WTC11 (cell line): ENCODE measurements around the gene SLC25A45. TPM values are rescaled to one million over a fixed set of nuclear protein-coding genes. Genes with fewer than 3 reads are reported as not detected.

Source experiments
- ATAC-seq: fragments of 200-7000 bp; cut with Tn5 transposase; 2 replicates; pipeline ENCODE4 v1.10.0; 2021; ENCODE audit warnings: mild to moderate bottlenecking, moderate library complexity
- CTCF ChIA-PET: fragments of 300-600 bp; sonication (Branson Sonifier 250); formaldehyde crosslinking; loops from one replicate; lab custom pipeline; 2021; ENCODE audit warnings: antibody characterized with exemption; lab: Charles Lee
- POLR2A ChIA-PET: fragments of 350-600 bp; sonication (Branson Sonifier 250); formaldehyde crosslinking; loops from one replicate; lab custom pipeline; 2021; ENCODE audit warnings: antibody characterized with exemption; lab: Charles Lee
- DNase-seq: peaks from one replicate; pipeline ENCODE4 v3.0.0; 2021; ENCODE audit warnings: low spot score
- H3K27ac Mint-ChIP-seq: 2 replicates; pipeline ENCODE4 v1.8.0; 2021; ENCODE audit warnings: mixed read lengths
- H3K27me3 Mint-ChIP-seq: 2 replicates; pipeline ENCODE4 v1.8.0; 2021; ENCODE audit warnings: low read depth, mild to moderate bottlenecking, moderate library complexity, mixed read lengths
- H3K36me3 Mint-ChIP-seq: 2 replicates; pipeline ENCODE4 v1.8.0; 2021; ENCODE audit warnings: mixed read lengths
- H3K4me1 Mint-ChIP-seq: 2 replicates; pipeline ENCODE4 v1.8.0; 2022; ENCODE audit warnings: mixed read lengths
- H3K4me3 Mint-ChIP-seq: 2 replicates; pipeline ENCODE4 v1.8.0; 2021; ENCODE audit warnings: mild to moderate bottlenecking, moderate library complexity, mixed read lengths
- H3K9me3 Mint-ChIP-seq: 2 replicates; pipeline ENCODE4 v1.8.0; 2021; ENCODE audit warnings: mixed read lengths
- ATF2 ChIP-seq: sonication (generic); formaldehyde crosslinking; IDR thresholded peaks from 2 replicates; pipeline ENCODE4 v1.8.1; 2022; ENCODE audit warnings: low read depth, missing genetic modification reagents, borderline replicate concordance
- ESRRA ChIP-seq: sonication (generic); formaldehyde crosslinking; IDR thresholded peaks from 2 replicates; pipeline ENCODE4 v1.8.1; 2022; ENCODE audit warnings: mild to moderate bottlenecking, missing genetic modification reagents, borderline replicate concordance
- ETV6 ChIP-seq: sonication (generic); formaldehyde crosslinking; IDR thresholded peaks from 2 replicates; pipeline ENCODE4 v1.8.1; 2022; ENCODE audit warnings: mild to moderate bottlenecking, missing genetic modification reagents
- GABPB1 ChIP-seq: sonication (generic); formaldehyde crosslinking; IDR thresholded peaks from 2 replicates; pipeline ENCODE4 v1.8.1; 2023; ENCODE audit warnings: mild to moderate bottlenecking, missing genetic modification reagents
- IRF1 ChIP-seq: sonication (generic); formaldehyde crosslinking; IDR thresholded peaks from 2 replicates; pipeline ENCODE4 v1.8.0; 2023; ENCODE audit warnings: missing genetic modification reagents
- NFATC4 ChIP-seq: fragments of 250-450 bp; sonication (Bioruptor Pico); IDR thresholded peaks from 2 replicates; pipeline ENCODE4 v1.9.0; 2021; ENCODE audit warnings: mild to moderate bottlenecking
- RORB ChIP-seq: fragments of 250-450 bp; sonication (Bioruptor Pico); IDR thresholded peaks from 2 replicates; pipeline ENCODE4 v1.9.0; 2021; ENCODE audit warnings: mild to moderate bottlenecking
- ZBTB21 ChIP-seq: sonication (generic); formaldehyde crosslinking; IDR thresholded peaks from 2 replicates; pipeline ENCODE4 v1.8.1; 2023; ENCODE audit warnings: mild to moderate bottlenecking, missing genetic modification reagents, borderline replicate concordance
- ZMAT4 ChIP-seq: fragments of 250-450 bp; sonication (Bioruptor Pico); IDR thresholded peaks from 2 replicates; pipeline ENCODE4 v1.9.0; 2021; ENCODE audit warnings: mild to moderate bottlenecking
- ZNF121 ChIP-seq: sonication (generic); formaldehyde crosslinking; IDR thresholded peaks from 2 replicates; pipeline ENCODE4 v1.8.0; 2023; ENCODE audit warnings: missing genetic modification reagents
- ZNF317 ChIP-seq: sonication (generic); formaldehyde crosslinking; IDR thresholded peaks from 2 replicates; pipeline ENCODE4 v1.8.1; 2023; ENCODE audit warnings: low read depth, mild to moderate bottlenecking, moderate library complexity, missing genetic modification reagents, borderline replicate concordance
- ZNF423 ChIP-seq: fragments of 250-450 bp; sonication (Bioruptor Pico); IDR thresholded peaks from 2 replicates; pipeline ENCODE4 v2.1.2; 2022; ENCODE audit warnings: mild to moderate bottlenecking, moderate library complexity
- ZNF671 ChIP-seq: fragments of 250-450 bp; sonication (Bioruptor Pico); IDR thresholded peaks from 2 replicates; pipeline ENCODE4 v1.8.0; 2021; ENCODE audit warnings: mild to moderate bottlenecking
- total RNA-seq: library from RNA; stranded (reverse); gene quantifications from 3 replicates; pipeline ENCODE4 v1.2.3, GENCODE V29; 2021
- TF ChIP-seq, protein P1 (sequence below): sonication (generic); formaldehyde crosslinking; IDR thresholded peaks from 2 replicates; pipeline ENCODE4 v1.8.1; 2023; ENCODE audit warnings: mild to moderate bottlenecking, moderate library complexity, missing genetic modification reagents
- TF ChIP-seq, protein P2 (sequence below): sonication (generic); formaldehyde crosslinking; IDR thresholded peaks from 2 replicates; pipeline ENCODE4 v1.8.0; 2023; ENCODE audit warnings: missing genetic modification reagents, mild to moderate bottlenecking, borderline replicate concordance
- TF ChIP-seq, protein P3 (sequence below): sonication (generic); formaldehyde crosslinking; IDR thresholded peaks from 2 replicates; pipeline ENCODE4 v1.8.0; 2022; ENCODE audit warnings: missing genetic modification reagents
- TF ChIP-seq, protein P4 (sequence below): sonication (generic); formaldehyde crosslinking; IDR thresholded peaks from 2 replicates; pipeline ENCODE4 v1.8.1; 2023; ENCODE audit warnings: mild to moderate bottlenecking, missing genetic modification reagents, borderline replicate concordance
- TF ChIP-seq, protein P5 (sequence below): sonication (generic); formaldehyde crosslinking; IDR thresholded peaks from 2 replicates; pipeline ENCODE4 v1.8.0; 2022; ENCODE audit warnings: mild to moderate bottlenecking, missing genetic modification reagents

Gene SLC25A45
- total RNA-seq, 1 experiment from 2014 or later = 1.7 TPM

- Mint-ChIP-seq H3K27me3 (no peaks in the 10 kb centered on the region), H3K36me3 (no peaks in the 10 kb centered on the region), H3K4me3 (peak overlapping the region; percentile 26; the same call in 1 of the 2 replicates), H3K27ac (peak overlapping the region; percentile 46), H3K4me1 (peaks cover 75% of the 10 kb centered on the region), H3K9me3 (no peaks in the 10 kb centered on the region)
- ATAC-seq = no peak
- ChIA-PET CTCF (interaction anchor here (1.1 kb wide), 1 partner anchor 12 kb away, joined by 4 read pairs; no protein-coding TSS in a partner anchor), POLR2A (no interaction called here)
- no peak for DNase-seq
- TF ChIP-seq GABPB1 (no peak), ATF2 (CRISPR knock-in tag) (no peak), NFATC4 (CRISPR knock-in tag) (no peak), ZNF317 (no peak), ESRRA (CRISPR knock-in tag) (no peak), ZNF671 (CRISPR knock-in tag) (no peak), ZNF423 (CRISPR knock-in tag) (no peak), RORB (CRISPR knock-in tag) (no peak), ZNF121 (no peak), ETV6 (no peak), IRF1 (no peak), ZMAT4 (CRISPR knock-in tag) (no peak), ZBTB21 (CRISPR knock-in tag) (no peak)
- TF ChIP-seq, protein P1, sequence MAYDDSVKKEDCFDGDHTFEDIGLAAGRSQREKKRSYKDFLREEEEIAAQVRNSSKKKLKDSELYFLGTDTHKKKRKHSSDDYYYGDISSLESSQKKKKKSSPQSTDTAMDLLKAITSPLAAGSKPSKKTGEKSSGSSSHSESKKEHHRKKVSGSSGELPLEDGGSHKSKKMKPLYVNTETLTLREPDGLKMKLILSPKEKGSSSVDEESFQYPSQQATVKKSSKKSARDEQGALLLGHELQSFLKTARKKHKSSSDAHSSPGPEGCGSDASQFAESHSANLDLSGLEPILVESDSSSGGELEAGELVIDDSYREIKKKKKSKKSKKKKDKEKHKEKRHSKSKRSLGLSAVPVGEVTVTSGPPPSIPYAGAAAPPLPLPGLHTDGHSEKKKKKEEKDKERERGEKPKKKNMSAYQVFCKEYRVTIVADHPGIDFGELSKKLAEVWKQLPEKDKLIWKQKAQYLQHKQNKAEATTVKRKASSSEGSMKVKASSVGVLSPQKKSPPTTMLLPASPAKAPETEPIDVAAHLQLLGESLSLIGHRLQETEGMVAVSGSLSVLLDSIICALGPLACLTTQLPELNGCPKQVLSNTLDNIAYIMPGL (CRISPR knock-in tag) = no peak
- TF ChIP-seq, protein P2, sequence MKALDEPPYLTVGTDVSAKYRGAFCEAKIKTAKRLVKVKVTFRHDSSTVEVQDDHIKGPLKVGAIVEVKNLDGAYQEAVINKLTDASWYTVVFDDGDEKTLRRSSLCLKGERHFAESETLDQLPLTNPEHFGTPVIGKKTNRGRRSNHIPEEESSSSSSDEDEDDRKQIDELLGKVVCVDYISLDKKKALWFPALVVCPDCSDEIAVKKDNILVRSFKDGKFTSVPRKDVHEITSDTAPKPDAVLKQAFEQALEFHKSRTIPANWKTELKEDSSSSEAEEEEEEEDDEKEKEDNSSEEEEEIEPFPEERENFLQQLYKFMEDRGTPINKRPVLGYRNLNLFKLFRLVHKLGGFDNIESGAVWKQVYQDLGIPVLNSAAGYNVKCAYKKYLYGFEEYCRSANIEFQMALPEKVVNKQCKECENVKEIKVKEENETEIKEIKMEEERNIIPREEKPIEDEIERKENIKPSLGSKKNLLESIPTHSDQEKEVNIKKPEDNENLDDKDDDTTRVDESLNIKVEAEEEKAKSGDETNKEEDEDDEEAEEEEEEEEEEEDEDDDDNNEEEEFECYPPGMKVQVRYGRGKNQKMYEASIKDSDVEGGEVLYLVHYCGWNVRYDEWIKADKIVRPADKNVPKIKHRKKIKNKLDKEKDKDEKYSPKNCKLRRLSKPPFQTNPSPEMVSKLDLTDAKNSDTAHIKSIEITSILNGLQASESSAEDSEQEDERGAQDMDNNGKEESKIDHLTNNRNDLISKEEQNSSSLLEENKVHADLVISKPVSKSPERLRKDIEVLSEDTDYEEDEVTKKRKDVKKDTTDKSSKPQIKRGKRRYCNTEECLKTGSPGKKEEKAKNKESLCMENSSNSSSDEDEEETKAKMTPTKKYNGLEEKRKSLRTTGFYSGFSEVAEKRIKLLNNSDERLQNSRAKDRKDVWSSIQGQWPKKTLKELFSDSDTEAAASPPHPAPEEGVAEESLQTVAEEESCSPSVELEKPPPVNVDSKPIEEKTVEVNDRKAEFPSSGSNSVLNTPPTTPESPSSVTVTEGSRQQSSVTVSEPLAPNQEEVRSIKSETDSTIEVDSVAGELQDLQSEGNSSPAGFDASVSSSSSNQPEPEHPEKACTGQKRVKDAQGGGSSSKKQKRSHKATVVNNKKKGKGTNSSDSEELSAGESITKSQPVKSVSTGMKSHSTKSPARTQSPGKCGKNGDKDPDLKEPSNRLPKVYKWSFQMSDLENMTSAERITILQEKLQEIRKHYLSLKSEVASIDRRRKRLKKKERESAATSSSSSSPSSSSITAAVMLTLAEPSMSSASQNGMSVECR (CRISPR knock-in tag) = no peak
- TF ChIP-seq, protein P3, sequence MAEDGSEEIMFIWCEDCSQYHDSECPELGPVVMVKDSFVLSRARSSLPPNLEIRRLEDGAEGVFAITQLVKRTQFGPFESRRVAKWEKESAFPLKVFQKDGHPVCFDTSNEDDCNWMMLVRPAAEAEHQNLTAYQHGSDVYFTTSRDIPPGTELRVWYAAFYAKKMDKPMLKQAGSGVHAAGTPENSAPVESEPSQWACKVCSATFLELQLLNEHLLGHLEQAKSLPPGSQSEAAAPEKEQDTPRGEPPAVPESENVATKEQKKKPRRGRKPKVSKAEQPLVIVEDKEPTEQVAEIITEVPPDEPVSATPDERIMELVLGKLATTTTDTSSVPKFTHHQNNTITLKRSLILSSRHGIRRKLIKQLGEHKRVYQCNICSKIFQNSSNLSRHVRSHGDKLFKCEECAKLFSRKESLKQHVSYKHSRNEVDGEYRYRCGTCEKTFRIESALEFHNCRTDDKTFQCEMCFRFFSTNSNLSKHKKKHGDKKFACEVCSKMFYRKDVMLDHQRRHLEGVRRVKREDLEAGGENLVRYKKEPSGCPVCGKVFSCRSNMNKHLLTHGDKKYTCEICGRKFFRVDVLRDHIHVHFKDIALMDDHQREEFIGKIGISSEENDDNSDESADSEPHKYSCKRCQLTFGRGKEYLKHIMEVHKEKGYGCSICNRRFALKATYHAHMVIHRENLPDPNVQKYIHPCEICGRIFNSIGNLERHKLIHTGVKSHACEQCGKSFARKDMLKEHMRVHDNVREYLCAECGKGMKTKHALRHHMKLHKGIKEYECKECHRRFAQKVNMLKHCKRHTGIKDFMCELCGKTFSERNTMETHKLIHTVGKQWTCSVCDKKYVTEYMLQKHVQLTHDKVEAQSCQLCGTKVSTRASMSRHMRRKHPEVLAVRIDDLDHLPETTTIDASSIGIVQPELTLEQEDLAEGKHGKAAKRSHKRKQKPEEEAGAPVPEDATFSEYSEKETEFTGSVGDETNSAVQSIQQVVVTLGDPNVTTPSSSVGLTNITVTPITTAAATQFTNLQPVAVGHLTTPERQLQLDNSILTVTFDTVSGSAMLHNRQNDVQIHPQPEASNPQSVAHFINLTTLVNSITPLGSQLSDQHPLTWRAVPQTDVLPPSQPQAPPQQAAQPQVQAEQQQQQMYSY (CRISPR knock-in tag) = no peak
- TF ChIP-seq, protein P4, sequence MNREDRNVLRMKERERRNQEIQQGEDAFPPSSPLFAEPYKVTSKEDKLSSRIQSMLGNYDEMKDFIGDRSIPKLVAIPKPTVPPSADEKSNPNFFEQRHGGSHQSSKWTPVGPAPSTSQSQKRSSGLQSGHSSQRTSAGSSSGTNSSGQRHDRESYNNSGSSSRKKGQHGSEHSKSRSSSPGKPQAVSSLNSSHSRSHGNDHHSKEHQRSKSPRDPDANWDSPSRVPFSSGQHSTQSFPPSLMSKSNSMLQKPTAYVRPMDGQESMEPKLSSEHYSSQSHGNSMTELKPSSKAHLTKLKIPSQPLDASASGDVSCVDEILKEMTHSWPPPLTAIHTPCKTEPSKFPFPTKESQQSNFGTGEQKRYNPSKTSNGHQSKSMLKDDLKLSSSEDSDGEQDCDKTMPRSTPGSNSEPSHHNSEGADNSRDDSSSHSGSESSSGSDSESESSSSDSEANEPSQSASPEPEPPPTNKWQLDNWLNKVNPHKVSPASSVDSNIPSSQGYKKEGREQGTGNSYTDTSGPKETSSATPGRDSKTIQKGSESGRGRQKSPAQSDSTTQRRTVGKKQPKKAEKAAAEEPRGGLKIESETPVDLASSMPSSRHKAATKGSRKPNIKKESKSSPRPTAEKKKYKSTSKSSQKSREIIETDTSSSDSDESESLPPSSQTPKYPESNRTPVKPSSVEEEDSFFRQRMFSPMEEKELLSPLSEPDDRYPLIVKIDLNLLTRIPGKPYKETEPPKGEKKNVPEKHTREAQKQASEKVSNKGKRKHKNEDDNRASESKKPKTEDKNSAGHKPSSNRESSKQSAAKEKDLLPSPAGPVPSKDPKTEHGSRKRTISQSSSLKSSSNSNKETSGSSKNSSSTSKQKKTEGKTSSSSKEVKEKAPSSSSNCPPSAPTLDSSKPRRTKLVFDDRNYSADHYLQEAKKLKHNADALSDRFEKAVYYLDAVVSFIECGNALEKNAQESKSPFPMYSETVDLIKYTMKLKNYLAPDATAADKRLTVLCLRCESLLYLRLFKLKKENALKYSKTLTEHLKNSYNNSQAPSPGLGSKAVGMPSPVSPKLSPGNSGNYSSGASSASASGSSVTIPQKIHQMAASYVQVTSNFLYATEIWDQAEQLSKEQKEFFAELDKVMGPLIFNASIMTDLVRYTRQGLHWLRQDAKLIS (CRISPR knock-in tag) = no peak
- TF ChIP-seq, protein P5, sequence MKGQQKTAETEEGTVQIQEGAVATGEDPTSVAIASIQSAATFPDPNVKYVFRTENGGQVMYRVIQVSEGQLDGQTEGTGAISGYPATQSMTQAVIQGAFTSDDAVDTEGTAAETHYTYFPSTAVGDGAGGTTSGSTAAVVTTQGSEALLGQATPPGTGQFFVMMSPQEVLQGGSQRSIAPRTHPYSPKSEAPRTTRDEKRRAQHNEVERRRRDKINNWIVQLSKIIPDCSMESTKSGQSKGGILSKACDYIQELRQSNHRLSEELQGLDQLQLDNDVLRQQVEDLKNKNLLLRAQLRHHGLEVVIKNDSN (CRISPR knock-in tag) = no peak
These were observed 45.5 kb upstream of the SLC25A45 start for GRCh38 chr11:65427691-65428577.
